Thyroid gland (tissue), 4 donors: ENCODE measurements around the gene RAB6A. TPM values are rescaled to one million over a fixed set of nuclear protein-coding genes. Genes with fewer than 3 reads are reported as not detected.

Experiments
- DNase-seq, 2 donors: peaks; one replicate each; pipeline ENCODE4 v3.0.0-alpha.2; 2019
- H3K27ac ChIP-seq, 3 donors: fragments of 200-600 bp; sonication (generic); 1 replicate in 2 of 3; 2 replicates in 1 of 3; pipeline ENCODE4 v1.5.1; 2016 to 2019; ENCODE audit warnings: mild to moderate bottlenecking in 1 of 3, moderate library complexity in 1 of 3
- H3K27me3 ChIP-seq: fragments of 200-600 bp; sonication (generic); one replicate; pipeline ENCODE4 v1.5.1; 2019
- H3K36me3 ChIP-seq, 2 donors: fragments of 200-600 bp; sonication (generic); one replicate each; pipeline ENCODE4 v1.5.1; 2016 to 2019
- H3K4me1 ChIP-seq, 2 donors: fragments of 200-600 bp; sonication (generic); one replicate each; pipeline ENCODE4 v1.5.1; 2017 to 2019
- H3K4me3 ChIP-seq, 3 donors: fragments of 200-600 bp; sonication (generic); replicated peaks in 1 of 3; 1 replicate in 2 of 3; 2 replicates in 1 of 3; pipeline ENCODE4 v1.5.1; 2016; ENCODE audit warnings: mild to moderate bottlenecking in 1 of 3
- H3K9me3 ChIP-seq: fragments of 200-600 bp; sonication (generic); one replicate; pipeline ENCODE4 v1.5.1; 2017
- CTCF ChIP-seq, 6 experiments: fragments of 200-600 bp in 3 of 6; fragments of 450-650 bp in 3 of 6; sonication (generic) in 3 of 6; IDR thresholded peaks; one replicate each; pipeline ENCODE4 v1.5.1; 2016 to 2019; ENCODE audit warnings: antibody characterized with exemption in 6 of 6, mild to moderate bottlenecking in 2 of 6, inconsistent platforms in 1 of 6, moderate library complexity in 1 of 6
- POLR2A ChIP-seq, 2 donors: fragments of 450-650 bp; IDR thresholded peaks; one replicate each; pipeline ENCODE4 v1.6.1; 2017; ENCODE audit warnings: antibody characterized with exemption in 2 of 2, mild to moderate bottlenecking in 2 of 2, moderate library complexity in 1 of 2
- WGBS, 2 donors: methylation state at CpG; one replicate each; pipeline ENCODE4 v1.1.5; 2017; 5-methylcytosine and 5-hydroxymethylcytosine counted together
- intact Hi-C: fragments of 100-400 bp; cut with DNase I; formaldehyde crosslinking; loops from one replicate; pipeline ENCODE4 v1.15.1; 2023
- total RNA-seq, 4 donors: library from RNA; depleted of rRNA; stranded (reverse); fragments of >200 nt; gene quantifications; one replicate each; pipeline ENCODE4 v1.2.3, GENCODE V29; 2016

The RAB6A gene
- total RNA-seq, 4 donors from 2014 or later: 131 to 191 (median 178) TPM

GRCh38 chr11:73800276-73800806 lies 39.5 kb upstream of the RAB6A start:
- no peaks in the 10 kb centered on the region for H3K36me3 ChIP-seq
- 85 to 91% methylated on average over 4 of the region's 4 CpGs for WGBS, 2 donors
- TF ChIP-seq CTCF (IDR thresholded peaks at IDR 0.05) (no peak), POLR2A (IDR thresholded peaks at IDR 0.05) (no peak)
- H3K4me1 ChIP-seq: no peaks in the 10 kb centered on the region
- H3K4me3 ChIP-seq: no peak overlapping the region
- DNase-seq: no peak
- H3K27me3 ChIP-seq: no peaks in the 10 kb centered on the region
- H3K9me3 ChIP-seq: no peaks in the 10 kb centered on the region
- intact Hi-C loops: no loop called here
- no peak overlapping the region for H3K27ac ChIP-seq

- TF ChIP-seq CTCF (IDR thresholded peaks at IDR 0.05) (no peak), POLR2A (IDR thresholded peaks at IDR 0.05) (no peak)
- no peak overlapping the region for H3K4me3 ChIP-seq
- H3K4me1 ChIP-seq: no peaks in the 10 kb centered on the region
- H3K9me3 ChIP-seq: no peaks in the 10 kb centered on the region
- intact Hi-C loops: no loop called here
- 86 to 92% methylated on average over 4 to 5 of the region's 10 CpGs for WGBS, 2 donors
- no peak overlapping the region for H3K27ac ChIP-seq
- H3K27me3 ChIP-seq: no peaks in the 10 kb centered on the region
- DNase-seq: no peak
- H3K36me3 ChIP-seq: no peaks in the 10 kb centered on the region
Measured at GRCh38 chr11:73797457-73797856, 36.6 kb upstream of the RAB6A start.

GRCh38 chr11:73795925-73796632 lies 35.2 kb upstream of the RAB6A start:
- Histone ChIP-seq H3K9me3 (no peaks in the 10 kb centered on the region), H3K36me3 (no peaks in the 10 kb centered on the region), H3K4me3 (no peak overlapping the region), H3K27ac (no peak overlapping the region), H3K4me1 (no peaks in the 10 kb centered on the region), H3K27me3 (no peaks in the 10 kb centered on the region)
- TF ChIP-seq CTCF (IDR thresholded peaks at IDR 0.05) (no peak), POLR2A (IDR thresholded peaks at IDR 0.05) (no peak)
- intact Hi-C loops: no loop called here
- 89 to 92% methylated on average over 11 to 17 of the region's 19 CpGs for WGBS, 2 donors
- peak in 1 of 2 donors; percentile 26 for DNase-seq

- no peak for DNase-seq
- Histone ChIP-seq H3K27me3 (no peaks in the 10 kb centered on the region), H3K4me1 (peaks cover 0 to 7% of the 10 kb centered on the region in 2 donors), H3K27ac (no peak overlapping the region), H3K4me3 (no peak overlapping the region), H3K36me3 (no peaks in the 10 kb centered on the region), H3K9me3 (no peaks in the 10 kb centered on the region)
- intact Hi-C loops: no loop called here
- TF ChIP-seq CTCF (IDR thresholded peaks at IDR 0.05): no peak
- no peak for TF ChIP-seq POLR2A (IDR thresholded peaks at IDR 0.05)
Measured at GRCh38 chr11:73792584-73792983, 31.7 kb upstream of the RAB6A start.

GRCh38 chr11:73789279-73789670 lies 28.4 kb upstream of the RAB6A start:
- intact Hi-C loops: loop anchor here (5.0 kb wide), 1 partner anchor 88 kb away; the partner anchor contains the start of genes COA4 and PAAF1

More at GRCh38 chr11:73789279-73789670, 28.4 kb upstream of the RAB6A start:
- Histone ChIP-seq H3K4me3 (no peak overlapping the region), H3K4me1 (peaks cover 4 to 15% of the 10 kb centered on the region in 2 donors), H3K9me3 (no peaks in the 10 kb centered on the region), H3K36me3 (no peaks in the 10 kb centered on the region), H3K27ac (no peak overlapping the region), H3K27me3 (no peaks in the 10 kb centered on the region)
- no peak for TF ChIP-seq CTCF (IDR thresholded peaks at IDR 0.05)
- TF ChIP-seq POLR2A (IDR thresholded peaks at IDR 0.05): no peak
- WGBS, 2 donors: 80 to 85% methylated on average over 5 of the region's 5 CpGs
- no peak for DNase-seq
